Stimulated activated CD4-positive, alpha-beta T cell treated with anti-CD3 and anti-CD28 coated beads, Interleukin-15, amount 100 ng/mL, for 48 hours (primary cell): ENCODE data around the gene NFIC.
"Not testable (repeated sequence)": the region's sequence is repeated elsewhere in the genome, so short reads cannot be mapped to it uniquely, and the experiment has no call there.

Experiments used
- DNase-seq, 2 donors: peaks; one replicate each; pipeline ENCODE4 v3.0.0-alpha.2; 2020; ENCODE audit warnings: low read depth in 2 of 2

The NFIC gene

DNA sequence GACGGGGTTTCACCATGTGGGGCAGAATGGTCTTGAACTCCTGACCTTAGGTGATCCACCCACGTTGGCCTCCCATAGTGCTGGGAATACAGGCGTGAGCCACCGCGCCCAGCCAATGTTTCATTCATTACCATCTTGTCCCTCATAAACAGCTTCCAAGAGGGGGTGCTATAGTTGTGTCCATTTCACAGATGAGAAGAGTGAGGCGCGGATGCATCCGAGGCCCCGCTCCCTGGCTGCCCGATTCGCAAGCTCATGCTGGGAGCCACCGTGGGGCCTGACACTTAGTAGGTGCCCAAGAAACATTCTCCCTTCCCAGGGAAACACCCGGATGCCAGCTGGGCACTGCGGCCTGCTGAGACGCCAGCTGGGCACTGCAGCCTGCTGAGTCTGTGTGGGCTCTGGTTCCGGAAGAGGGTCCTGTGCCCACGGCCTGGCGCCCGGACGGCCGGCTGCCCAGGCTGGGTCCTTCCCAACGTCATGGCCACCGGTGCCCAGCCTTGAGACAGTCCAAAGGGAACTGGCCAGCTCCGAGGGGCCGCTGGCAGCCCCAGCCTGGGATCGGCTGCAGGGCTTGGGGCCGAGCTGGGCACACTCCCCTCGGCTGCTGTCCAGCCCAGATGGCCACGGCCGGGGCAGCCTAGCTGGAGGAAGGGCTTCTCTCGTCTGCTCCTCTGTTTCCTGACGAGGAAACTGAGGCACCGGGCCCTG is 54.7 kb downstream of the NFIC start:
- no peak for DNase-seq

DNA sequence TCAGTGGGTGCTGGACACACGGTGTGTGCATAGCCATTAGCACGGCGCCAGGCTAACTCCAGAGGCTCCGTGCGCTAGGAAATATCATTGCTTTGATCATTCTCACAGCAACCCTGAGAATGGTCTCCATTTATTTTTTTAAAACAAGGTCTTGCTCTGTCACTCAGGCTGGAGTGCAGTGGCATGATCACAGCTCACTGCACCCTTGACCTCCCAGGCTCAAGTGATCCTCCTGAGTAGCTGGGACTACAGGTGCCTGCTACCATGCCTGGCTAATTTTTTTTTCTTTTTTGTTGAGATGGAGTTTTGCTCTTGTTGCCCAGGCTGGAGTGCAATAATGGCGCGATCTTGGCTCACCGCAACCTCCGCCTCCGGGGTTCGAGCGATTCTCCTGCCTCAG is 55.3 kb downstream of the NFIC start:
- not testable (repeated sequence) for DNase-seq

DNA sequence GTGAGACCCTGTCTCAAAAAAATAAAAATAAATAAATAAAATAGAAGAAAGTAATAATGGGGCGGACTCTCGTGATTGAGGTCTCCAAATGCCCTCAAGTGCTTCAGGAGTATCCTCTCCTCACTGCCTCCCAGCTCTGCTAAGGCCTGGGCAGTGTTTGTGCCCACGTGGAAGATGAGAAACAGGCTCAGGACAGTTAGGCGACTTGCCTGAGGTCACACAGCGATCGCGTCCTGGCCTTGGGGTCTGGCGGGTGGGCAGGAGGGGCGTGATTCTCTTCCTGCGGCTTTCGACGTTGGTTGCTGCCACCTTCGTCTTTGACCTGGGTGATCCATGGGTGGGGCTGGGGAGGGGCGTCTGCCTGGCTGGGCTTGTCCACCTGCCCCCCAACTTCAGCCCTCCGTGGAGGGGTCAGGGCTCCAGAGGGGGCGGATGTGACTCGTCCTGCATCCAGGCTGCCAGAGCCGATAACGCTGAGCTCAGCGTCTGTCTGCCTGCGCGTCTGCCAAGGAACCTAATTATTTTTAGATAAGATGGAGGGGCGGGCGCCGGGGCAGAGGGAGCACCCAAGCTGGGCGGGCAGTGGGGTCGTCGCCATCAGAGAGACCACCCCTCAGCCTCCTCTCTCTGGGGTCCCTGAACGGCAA is 56.9 kb downstream of the NFIC start:
- no peak for DNase-seq

DNA sequence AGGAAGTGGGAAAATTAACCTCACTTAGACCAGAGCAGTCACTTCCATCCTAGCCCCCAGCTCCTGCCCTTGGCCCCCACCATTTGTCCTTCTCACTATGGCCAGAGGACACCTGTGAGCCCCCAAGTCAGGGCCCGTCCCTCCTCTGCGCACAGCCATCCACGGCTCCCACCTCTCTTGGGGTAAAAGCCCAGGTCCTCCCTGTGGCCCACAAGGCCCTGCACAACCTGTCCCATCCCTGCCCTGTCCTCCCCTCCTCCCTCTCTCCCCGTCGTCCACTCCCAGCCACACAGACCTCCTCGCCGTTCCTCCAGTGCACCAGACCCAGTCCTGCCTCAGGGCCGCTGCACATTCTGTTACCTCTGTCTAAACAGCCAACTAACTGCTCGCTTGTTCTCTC is 60.0 kb downstream of the NFIC start:
- DNase-seq, result no peak

DNA sequence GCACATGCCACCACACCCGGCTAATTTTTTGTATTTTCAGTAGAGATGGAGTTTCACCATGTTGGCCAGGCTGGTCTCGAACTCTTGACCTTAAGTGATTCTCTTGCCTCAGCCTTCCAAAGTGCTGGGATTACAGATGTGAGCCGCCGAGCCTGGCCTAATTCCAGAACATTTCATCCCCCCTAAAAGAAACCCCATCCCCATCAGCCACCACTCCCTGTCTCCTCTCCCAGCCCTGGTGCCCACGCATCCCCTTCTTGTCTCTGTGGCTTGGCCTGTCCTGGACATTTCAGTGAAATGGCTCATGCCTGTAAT is 63.9 kb downstream of the NFIC start:
- not testable (repeated sequence) for DNase-seq

DNA sequence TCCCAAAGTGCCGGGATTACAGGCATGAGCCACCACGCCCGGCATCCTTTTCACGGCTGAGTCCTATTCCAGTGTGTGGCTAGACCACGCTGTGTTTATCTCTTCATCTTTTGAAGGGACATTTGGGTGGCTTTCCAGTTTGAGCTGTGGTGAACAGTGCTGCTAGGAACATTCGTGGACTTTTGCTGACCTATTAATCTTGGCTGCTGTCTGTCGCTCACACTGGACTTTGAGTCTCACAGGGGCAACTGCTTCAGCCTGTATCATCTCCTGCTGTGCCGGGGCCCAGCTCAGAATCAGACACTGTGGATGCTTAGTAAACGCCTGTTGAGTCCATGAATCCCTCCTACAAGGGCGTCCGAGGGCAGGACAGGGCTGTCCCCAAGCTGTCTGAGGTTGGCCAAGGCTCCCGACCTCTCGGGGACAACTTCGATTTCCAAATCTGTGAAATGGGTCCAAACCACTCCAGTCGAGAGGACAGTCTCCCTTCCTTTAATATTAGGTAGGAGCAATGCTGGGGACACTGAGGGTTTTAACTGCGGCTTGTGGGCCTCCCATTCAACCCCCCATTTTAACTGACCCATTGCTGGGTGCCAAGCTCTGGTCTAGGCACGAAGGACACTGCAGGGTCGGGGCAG is 65.5 kb downstream of the NFIC start:
- DNase-seq, result no peak

DNA sequence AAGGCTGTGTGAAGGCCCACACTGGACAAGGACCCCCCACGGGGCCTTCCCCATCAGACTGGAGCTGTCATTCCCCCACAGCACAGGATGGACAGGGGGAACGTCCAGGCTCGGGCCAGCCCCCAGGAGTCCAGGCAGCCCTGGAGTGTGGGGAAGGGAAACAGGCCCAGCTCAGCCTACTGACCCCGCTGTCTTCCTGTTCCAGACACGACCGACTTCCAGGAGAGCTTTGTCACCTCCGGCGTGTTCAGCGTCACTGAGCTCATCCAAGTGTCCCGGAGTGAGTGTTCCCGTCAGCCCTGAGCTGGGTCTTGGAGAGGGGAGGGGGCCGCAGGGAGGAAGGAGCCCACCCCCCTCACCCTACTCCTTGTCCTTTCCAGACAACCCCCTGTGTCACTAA is 66.9 kb downstream of the NFIC start:
- no peak for DNase-seq

DNA sequence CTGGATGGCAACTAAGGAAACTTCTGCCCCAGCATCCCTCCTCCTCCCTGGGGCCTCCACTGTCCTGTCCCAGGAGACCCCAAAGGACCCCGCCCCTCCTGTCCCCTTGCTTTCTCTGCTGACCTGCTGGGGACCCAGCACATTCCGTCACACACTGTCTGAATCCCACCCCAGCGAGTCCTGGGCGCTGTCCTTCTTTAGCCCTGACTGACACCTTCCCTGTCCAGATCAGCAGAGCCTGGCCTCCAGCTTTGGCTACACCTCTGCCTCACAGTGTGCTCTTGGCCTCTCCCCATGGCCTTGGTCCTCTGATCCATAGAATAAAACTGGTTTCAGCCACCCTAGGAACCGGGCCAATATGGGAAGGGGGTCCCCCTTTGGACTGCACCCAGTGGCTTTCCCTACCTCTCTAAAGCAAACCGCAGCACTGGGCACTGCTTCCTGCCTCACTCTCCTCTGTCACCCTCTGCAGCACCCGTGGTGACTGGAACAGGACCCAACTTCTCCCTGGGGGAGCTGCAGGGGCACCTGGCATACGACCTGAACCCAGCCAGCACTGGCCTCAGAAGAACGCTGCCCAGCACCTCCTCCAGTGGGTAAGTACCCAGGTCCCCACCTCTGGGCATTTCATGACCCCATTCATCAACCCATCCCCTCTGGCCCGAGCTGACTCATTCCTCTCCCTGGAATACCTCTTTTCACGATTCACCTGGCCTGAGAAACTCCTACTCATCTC is 67.6 kb downstream of the NFIC start:
- no peak for DNase-seq

DNA sequence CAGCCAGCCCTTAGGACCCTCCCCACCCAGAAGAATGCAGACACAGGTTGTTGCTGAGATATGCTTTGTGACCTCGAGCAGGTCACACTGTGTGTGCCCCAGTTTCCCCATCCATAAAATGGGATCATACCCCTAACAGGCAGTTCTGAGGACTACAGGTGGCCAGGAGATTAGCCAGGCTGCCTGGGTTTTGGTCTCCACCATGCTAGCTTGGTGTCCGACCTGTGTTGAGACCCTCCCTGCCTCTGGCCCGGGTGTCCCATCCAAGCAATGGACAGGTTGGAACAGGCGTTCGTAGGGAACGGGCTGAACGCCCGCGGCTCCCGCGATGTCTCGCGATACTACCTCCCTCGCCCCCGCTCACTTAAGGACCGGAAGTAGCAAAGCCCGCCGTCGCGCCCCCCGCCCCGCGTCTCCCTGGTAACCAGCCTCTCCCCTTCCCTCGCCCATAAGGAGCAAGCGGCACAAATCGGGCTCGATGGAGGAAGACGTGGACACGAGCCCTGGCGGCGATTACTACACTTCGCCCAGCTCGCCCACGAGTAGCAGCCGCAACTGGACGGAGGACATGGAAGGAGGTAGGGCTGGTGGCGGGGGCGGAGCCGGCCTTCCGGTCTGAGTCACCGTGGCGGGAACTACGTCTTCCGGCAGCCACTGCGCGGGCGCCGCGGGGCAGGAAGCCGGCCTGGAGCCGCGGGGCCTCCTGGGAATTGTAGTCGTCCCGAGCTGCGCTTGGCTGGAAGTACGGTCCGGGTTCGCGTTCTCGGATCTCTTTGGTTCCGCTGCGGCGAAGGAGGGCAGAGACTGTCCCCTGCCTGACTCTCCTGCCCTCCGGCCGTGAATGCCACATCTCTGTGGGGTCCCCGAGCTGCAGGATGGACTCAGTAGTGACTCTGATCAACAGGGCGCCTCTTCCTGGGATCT is 68.5 kb downstream of the NFIC start:
- peak; percentile 95 for DNase-seq

DNA sequence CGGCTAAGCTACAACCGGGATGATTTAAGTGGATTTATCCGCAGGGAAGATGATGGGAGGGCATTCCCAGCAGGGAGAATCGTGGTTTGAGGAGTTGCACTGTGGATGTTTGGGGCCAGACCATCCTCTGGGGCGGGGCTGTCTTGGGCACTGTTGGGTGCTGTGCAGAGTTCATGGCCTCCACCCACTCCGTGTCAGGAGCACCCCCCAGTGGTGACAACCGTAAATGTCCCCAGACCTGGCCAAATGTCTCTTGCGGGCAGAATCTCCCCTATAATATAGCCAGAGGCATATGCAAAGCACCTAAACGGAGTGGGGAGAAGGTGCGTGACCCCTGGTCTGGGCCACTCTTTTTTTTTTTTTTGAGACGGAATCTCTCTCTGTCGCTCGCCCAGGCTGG is 73.7 kb downstream of the NFIC start:
- DNase-seq, result peak; percentile 18 to 40

DNA sequence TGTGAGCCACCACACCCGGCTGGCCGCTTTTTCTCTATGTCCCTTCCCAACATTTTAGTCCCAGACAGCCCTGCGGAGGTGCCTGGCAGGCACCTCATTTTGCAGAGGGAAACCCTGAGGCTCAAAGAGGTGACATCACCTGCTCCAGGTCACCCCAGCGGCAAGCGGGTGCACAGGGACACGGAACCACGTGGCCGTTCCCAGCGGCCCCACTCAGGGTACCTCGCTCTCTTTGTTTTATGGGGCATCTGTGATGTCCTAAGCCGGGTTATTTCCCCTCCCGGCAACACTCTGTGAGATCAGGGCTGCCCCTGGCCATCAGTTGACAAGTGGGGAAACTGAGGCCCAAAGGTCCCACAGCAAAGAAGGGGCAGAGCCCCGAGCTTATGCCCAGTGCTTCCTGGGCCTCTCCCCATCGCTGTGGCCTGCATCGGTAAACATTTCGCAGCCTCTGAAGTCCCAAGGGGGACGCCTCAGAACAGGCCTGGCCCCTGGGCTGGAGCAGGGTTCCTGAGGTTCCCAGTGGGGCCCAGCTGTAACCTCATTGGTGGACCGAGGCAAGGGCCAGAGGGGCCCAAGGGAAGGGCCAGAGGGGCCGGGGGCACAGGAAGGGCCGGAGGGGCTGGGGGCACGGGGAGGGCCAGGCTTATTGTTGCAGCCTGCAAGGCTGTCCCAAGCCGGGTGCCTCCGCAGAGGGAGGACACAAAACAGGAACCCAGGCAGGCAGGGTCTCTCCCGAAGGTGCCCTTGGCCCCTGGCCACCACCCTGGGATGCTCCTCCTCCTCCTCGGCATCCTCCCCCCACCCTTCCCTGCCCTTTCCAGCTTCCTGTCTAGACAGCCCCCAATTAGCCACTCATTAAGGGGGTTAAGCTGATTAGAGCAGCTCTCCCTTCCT is 75.0 kb downstream of the NFIC start:
- DNase-seq, result no peak

DNA sequence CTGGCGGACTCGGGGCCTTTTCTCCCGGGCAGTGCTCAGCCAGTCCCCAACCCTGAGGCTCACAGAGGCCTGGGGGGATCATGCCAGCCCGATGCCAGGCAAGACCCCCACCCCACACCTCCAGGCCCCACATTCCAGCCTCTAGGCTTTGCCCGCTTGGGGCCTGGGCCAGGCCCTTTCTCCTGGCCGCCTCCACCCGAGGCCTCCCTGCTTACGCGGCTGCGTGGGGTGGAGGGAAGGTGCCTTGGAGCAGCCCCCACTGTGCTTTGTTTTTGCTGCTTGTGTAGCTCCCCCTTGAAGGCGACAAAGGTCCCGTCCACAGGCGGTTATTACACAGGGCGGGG is 75.6 kb downstream of the NFIC start:
- no peak for DNase-seq

DNA sequence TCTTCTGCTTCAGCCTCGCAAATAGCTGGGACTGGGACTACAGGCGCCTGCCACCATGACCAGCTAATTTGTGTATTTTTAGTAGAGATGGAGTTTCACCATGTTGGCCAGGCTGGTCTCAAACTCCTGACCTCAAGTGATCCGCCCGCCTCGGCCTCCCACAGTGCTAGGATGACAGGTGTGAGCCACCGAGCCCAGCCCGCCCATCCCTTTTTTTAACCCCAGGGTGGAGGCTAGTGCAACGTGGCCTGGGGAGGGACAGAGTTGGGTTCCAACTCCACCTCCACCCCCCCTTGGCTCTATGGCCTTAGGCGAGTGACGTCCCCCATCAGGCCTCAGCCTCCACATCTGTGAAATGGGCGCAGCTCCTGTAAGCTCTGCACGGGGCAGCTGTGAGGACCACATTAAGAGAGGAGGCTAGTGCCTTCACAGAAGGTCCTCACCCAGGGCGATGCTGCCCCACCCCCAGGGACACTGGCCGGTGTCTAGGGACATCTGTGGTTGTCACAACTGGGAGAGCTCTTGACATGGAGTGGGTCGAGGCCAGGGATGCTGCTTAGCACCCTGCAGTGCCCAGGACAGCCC is 76.2 kb downstream of the NFIC start:
- DNase-seq, result no peak

DNA sequence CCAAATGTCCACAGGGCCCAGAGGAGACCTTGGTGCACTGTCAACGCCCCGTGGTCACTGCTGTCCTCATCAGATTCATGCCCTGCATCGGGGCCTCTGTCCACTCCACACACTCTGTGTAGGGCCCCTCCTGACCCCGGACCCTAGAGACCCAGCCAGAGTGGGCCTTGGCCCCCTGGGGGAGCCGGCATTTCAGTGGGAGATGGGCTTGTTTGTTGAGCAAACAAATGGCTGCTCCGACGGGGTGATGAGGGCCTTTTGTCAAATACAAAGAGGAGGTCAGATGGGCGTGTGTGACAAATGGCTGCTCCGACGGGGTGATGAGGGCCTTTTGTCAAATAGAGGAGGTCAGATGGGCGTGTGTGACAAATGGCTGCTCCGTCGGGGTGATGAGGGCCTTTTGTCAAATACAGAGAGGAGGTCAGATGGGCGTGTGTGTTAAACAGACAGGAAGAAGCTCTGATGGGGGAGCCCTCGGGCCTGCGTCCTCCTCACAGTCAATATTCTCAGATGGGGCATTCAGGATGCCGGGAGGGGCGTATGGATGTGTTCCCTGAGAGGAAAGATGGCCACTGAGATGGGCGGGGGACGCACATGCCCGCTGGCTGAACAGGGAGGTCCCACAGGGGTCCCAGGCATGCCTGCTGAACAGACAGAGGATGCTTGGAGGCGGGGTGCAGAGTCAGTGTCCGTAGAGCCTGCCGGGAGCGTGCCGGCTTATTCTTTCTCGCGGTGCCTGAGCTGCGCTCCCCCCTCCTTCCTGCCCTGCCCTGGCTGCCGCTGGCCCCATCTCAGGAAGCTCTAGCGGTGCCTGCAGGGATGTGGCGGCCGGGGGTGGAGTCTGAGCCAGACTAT is 77.7 kb downstream of the NFIC start:
- no peak for DNase-seq

DNA sequence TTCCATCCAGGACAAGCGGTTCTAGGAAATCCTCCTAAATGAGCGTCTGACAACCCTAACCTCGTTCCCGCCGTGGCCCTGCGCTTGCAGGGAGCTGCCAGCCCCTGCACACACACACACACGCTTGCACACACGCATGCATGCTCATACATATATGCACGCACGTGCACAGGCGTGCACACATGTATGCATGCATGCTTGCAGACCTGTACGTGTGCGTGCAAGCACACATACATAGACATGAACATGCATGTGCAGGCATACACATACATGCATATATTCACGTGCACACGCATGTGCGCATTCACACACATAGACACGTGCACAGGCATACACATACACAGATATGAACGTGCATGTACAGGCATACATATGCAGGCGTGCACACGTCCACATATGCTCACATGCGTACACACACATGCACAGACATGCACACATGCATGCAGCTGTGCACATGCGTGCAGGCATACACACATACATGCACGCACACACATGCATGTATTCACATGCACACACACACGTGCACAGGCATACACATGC is 78.4 kb downstream of the NFIC start:
- no peak for DNase-seq

DNA sequence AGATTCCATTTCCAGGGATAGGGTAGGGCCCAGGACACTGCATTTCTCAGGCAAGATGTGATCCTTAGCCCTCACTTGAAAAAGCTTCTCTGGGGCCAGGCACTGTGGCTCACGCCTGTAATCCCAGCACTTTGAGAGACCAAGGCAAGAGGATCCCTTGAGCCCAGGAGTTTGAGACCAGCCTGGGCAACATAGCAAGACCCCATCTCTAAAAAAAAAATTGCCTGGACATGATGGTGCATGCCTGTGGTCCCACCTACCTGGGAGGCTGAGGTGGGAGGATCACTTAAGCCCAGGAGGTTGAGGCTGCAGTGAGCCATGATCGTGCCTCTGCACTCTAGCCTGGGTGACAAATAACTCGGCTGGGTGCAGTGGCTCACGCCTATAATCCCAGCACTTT is 80.3 kb downstream of the NFIC start:
- not testable (repeated sequence) for DNase-seq

DNA sequence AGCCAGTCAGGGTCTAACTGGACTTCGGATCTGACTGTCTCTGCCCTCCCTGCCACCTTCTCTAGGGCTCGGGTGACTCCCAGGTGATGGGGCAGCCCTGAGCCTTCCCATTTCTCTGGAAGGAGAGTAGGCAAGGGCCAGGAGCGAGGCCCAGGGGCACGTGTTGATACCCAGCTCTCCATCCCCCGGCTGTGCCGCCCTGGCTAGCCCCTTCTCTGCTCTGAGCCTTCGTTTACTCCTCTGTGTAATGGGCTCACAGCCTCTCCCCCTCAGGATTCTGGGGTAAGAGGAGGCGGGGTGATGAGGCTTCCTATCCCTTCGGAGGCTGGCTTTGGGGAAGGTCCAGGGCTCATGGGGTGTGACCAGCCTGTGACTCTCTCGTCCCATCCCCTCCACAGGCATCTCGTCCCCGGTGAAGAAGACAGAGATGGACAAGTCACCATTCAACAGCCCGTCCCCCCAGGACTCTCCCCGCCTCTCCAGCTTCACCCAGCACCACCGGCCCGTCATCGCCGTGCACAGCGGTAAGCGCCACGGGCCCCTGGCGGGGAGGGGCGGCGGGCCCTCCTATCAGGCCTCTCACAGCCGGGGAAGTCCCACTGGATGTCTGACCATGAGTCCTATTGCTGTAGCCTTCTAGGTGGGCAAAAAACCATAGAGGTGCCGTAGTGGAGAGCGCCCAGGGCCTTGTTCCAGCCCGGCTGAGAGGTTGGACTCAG is 82.4 kb downstream of the NFIC start:
- no peak for DNase-seq

DNA sequence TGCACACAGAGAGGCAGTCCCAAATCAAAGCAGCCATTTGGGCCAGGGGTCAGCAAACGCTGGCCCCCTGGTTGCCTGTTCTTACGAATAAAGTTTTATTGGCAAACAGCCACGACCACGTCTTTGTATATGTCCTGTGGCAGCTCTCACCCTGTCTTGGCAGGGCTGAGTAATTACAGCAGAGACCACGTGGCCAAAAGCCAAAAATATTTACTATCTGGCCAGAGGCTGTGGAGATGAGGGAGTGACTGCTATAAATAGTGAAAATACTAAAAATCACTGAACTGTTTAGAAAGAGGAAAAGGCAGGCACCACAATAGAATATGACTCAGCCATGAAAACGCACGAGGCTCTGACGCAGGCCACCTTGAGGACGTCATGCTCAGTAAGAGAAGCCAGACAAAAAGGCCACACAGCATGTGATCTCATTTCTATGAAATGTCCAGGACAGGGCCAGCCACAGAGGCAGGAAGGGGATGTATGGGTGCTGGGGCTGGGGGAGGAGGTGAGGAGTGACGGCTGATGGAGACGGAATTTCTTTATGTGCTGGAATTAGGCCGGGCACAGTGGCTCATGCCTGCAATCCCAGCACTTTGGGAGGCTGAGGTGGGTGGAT is 84.5 kb downstream of the NFIC start:
- DNase-seq, result no peak
